ENCODE results near the gene RAP1GDS1.

The RAP1GDS1 gene, protein sequence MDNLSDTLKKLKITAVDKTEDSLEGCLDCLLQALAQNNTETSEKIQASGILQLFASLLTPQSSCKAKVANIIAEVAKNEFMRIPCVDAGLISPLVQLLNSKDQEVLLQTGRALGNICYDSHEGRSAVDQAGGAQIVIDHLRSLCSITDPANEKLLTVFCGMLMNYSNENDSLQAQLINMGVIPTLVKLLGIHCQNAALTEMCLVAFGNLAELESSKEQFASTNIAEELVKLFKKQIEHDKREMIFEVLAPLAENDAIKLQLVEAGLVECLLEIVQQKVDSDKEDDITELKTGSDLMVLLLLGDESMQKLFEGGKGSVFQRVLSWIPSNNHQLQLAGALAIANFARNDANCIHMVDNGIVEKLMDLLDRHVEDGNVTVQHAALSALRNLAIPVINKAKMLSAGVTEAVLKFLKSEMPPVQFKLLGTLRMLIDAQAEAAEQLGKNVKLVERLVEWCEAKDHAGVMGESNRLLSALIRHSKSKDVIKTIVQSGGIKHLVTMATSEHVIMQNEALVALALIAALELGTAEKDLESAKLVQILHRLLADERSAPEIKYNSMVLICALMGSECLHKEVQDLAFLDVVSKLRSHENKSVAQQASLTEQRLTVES

DNA sequence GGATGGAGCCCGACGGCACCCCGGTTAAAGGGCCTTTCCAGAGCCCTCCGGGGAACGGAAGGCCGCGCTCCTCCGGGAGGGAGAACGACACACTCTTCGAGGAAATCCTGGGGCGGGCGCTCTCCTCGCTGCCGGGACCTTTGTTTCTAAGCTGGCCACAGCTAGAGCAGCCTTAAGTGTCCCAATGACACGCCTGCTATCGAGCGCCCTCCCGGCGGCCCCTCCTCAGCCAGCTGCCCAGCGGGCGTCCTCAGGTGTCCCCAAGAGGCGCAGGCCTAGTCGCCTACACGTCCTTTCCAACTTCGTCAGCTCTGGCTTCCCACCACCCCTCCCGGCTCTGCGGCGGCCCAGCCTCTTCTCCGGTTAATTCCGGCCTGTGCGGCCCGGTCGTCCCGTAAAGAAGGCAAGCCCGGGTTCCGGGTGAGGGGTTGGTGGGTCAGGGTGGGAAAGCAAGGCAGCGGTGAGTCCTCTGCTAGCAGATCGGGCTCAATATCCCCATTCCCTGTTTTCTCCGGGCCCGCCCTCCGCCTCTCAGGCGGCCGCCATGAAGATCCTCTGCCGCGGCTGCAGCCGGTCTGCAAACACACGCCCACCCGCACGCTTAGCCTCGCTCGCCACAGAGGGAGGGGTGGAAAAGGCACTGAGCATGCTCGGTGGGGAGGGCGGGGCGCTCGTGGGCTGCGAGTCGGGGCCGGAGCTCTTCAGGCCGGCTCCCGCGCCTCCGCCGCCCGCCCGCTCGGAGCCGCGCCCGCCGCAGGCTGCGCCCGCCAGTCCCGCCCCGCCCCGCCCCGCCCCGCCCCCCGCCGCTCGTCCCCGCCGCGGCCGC lies at the start of gene RAP1GDS1:
Gene RAP1GDS1, plus strand, starts transcription at position 806 of the 826 bp plus-strand sequence. CDS start 182 bp downstream, outside the sequence.
- peak; percentile 77 for DNase-seq (ENCODE audit: low read depth)

DNA sequence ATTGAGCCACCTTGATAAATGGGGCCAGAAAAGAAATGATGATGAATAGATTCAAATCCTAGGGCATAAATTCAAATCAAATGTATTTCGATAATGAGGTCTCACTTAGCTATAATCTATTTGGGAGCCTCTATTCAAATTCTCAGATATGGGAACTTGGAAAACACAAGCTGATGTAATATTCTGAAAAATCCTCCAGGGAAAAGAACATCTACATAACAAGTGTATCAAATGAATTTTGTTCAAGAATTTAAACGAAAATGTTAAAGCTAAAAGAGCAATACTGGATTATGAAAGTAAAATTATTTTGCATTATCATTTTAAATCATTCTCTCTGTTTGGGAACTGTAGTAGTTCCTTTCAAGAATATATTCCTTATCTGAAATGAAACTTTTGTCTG lies 38.9 kb upstream of the RAP1GDS1 start:
- no peak for DNase-seq (ENCODE audit: low read depth)

DNA sequence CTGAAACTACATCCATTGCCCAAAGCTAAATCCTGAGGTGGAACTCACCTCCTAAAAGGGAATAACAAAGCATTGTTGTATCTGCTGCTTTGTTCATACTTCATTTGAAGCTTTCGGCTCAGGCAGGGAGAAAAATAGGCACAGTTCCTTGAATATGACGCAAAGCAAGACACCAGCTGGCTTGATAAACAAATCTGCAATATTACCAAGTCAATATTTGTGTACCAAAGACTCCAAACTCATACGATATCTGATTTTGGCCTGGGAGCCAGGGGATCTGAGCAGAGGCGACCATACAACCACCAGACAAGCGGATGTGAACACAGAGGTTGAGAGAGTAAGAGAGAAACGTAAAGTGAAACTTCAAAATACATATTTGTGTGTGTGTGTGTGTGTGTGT lies 34.8 kb upstream of the RAP1GDS1 start:
- no peak for DNase-seq (ENCODE audit: low read depth)

DNA sequence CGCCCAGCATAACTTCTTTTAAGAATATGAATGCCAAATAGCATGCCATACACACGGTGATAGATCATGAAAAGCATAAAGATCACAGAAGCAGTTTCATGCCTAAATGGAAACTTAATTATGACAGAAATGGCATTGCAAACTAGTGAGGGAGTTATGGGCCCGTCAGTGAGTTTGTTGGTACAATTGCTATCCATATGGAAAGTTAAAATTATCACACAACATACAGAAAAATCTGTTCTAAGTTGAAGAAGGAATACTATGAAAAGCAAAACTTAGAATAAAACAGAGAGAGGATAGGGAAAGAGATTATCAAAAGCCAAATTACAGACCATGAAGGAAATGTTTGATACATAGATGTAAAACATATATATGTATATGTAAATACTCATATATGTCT lies 30.2 kb upstream of the RAP1GDS1 start:
- DNase-seq (ENCODE audit: low read depth) = no peak

DNA sequence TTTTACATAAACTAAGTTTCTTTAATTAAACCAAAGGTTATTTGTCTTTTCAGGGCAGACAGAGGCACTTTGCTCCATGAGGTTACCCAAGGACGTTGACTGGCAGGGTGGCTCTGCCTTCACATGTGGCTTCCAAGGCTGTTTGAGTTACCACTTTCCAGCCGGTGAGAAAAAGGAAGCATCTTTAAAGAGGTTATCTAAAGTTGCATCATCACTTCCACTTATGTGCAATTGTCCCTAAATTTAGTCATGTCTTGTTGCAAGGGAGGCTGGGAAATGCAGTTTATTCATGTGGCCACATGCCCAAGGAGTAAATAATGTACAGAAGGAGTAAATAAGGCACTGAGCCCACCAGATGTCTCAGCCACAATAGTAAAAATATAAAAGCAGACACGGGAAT lies 29.0 kb upstream of the RAP1GDS1 start:
- peak; percentile 59 for DNase-seq (ENCODE audit: low read depth)

DNA sequence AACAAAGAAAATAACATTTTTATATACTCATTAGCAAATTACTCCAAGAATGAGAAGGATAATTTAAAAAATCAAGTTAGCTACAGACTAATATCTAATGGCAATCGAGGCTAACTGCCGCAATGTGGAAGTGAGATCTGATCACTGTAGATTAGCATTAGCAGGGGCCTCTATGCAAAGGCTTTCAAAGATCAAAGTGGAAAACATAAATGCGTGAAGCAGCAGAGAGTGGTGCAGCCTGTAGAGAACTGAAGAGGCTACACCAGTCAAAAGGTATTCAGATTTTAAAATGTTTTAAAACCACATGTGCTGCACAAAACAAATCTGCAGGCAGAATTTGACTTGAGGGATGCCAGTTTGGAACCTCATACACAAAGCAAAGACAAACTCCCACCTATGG lies 24.0 kb upstream of the RAP1GDS1 start:
- DNase-seq (ENCODE audit: low read depth) = no peak

DNA sequence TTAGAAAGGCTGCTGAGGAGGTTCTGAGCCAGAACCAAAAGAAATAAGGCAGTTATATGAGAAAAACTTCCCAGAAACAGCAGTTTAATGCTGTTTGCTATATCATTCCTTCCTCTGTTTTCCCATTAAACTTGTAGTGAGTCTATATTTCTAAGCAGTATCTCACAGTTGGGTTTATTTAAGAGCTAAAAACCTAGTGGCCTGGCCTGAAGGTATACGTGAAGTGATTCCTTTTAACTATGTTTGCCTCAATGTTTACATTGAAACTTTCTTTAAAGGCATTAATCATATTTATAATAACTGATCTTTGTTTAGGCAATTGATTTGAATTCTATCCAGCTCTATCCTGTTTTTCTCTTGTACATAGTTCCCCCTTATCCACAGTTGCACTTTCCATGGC lies 19.1 kb upstream of the RAP1GDS1 start:
- DNase-seq (ENCODE audit: low read depth) = no peak

DNA sequence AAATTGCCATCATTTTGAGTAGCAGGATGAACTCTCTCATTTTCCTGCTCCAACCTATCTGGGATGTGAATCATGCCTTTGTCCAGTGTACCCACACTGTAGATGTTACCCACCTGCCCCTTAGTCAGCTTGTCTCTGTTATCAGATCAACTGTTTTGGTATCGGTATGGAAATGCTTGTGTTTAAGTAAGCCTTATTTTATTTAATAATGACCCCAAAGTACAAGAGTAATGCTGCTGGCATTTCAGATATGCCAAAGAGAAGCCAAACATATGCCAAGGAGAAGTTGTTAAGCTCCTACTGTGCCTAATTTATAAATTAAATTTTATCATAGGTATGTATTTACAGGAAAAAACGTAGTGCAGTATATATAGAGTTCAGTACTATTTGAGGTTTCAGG lies 18.6 kb upstream of the RAP1GDS1 start:
- no peak for DNase-seq (ENCODE audit: low read depth)

DNA sequence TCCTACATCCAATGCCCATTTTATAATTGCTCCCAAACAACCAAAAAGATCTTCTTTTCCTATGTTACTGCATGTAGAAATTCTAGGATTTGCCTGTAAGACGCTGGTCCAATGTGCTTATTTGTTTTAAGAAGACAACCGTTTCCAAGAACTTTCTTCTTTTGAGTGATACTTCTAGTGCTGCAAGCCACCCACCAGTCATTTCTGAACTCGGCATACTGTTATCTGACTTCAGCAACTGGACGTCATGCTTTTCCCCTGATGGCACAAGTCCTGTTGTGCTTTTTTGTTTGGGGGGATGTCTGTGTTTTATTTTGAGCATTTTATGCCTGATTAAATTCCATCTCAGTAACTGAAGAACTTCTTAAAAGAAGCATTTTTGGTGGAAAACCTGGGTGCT lies 16.0 kb upstream of the RAP1GDS1 start:
- no peak for DNase-seq (ENCODE audit: low read depth)

DNA sequence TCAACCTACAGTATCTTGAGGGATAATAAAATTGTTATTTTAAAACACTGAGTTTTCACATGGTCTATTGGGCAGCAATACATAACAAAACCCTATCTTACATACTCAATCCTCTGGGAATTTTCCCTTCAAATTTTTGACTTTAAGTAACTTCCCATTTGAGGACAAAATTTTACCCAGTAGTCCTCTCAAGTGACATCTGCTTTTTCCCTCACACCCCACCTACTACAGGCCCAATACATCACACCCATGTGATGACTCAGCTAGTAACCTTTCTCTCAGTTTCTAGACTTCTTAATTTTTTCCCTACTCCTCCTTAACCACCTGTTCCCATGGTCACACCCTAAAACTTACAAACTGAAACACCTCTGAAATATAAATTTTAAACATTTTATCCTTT lies 12.2 kb upstream of the RAP1GDS1 start:
- no peak for DNase-seq (ENCODE audit: low read depth)

DNA sequence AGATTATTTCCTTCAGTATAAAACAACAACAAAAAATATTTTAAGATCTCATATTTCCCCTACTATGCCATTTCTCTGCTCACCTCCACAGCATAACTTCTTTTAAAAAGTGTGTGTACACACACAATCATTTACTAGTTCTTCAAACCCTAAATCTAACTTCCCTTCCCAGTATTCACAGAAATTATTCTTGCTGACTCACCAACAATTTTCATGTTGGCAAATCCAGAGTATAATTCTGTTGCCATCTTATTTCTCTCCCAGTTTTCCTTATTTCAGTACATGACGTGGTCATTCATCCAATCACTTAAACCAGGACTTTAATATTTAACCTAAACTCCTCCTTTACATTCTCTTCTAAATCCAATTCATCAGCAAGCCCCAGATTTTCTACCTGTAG lies 11.4 kb upstream of the RAP1GDS1 start:
- DNase-seq (ENCODE audit: low read depth) = no peak

DNA sequence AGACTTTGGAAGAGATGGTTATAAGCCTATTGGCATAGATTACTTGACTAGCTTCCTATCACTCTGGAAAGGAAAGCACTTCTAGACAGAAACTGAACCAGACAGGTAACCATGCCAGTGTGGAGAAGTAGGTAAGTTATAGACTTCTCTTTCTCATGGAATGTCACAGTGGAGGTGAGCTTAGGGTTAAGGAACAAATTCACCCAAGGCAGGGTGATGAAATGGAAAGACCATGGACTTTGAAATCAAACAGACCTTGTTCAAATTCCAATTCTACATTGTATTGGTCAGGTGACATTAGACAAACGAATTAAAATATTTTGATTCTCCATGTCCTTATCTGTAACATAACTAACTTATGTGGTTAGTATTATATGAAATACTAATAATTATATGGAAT lies 7.7 kb upstream of the RAP1GDS1 start:
- DNase-seq (ENCODE audit: low read depth) = no peak

DNA sequence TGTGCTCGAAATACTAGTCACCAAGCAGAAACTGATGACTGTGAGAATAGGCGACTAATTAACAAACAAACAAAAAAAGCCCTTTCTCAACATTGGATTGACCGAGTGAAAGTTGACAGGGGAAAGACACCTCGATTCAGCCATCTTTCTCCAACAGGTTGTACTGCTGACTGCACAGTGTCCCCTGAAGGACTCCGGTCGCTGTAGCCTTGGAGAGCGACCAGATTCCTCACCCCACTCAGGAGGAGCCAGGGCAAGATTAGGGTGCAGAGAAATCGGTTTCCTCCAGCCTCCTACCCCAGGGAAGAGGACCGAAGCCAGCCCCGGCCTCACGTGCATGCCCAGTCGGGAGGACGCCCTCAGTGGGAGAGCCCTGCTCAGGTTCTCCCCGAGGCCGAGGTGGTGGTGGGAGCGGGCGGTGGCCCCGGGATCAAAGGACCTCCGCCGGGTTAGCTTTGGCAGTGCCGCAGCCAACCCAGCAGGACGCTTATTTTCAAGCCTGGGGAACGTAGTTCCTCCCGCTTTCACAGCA lies 1.1 kb upstream of the RAP1GDS1 start:
- no peak for DNase-seq (ENCODE audit: low read depth)

DNA sequence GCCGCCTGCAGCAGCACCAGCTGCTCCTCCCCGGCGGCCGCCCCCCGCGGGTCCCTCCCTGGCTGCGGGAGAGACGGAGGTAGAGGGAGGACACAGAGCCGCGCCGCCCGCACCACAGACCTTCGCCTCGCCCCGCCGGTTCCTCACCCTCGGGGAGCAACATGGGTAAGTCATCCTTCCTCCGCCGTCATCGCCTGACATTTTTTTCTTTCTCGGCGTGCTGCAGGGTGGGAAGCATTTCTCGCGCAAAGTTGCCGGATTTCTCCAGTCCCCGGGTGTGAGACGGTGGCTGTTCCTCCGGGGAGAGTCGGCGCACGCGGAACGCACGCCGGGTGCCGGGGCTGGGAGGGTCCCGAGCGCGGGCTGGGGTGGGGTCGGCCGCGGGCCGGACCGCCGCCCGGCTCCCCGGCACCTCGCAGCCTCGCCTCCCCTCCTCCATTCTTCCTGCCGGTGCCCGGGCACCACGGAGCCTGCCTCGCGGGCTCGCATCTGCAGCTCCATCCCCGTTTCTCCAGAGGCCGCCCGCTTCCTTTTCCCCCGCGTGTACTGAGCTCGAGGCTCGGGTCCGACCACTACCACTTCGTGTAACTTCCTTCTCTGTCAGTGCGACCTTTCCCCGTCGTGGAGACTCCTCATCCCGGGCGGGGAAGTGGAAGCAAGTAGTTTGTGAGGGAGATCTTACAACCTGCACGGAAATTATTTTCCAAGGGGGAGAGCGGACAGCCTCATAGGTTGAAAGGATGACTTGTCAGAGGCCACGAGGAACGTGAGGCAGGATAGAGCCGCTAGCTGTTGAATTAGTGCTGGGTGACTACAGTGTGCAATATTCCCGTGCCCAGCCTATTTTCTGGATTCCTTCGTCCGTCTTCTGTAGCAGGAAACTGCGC lies 464 bp downstream of the RAP1GDS1 start:
- DNase-seq (ENCODE audit: low read depth) = peak; percentile 12

DNA sequence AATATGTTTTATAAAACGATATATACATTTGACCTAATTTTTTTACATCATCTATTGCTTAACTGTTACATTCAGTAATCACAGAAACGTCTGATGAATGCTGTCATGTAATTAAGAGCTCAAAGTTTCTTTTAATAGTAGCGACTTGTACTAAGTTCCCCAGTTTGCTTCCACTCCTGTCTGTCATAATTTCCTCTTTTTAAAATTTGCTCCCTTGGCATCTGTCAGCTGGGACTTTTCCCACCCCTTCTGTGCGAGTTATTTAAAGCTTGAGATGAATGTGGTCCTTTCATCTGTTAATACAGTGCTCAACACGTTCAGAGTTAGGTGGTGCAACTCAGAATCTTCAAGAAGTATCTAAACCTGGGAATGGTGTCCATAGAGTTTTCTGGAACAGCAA lies 1.2 kb downstream of the RAP1GDS1 start:
- DNase-seq (ENCODE audit: low read depth) = no peak

DNA sequence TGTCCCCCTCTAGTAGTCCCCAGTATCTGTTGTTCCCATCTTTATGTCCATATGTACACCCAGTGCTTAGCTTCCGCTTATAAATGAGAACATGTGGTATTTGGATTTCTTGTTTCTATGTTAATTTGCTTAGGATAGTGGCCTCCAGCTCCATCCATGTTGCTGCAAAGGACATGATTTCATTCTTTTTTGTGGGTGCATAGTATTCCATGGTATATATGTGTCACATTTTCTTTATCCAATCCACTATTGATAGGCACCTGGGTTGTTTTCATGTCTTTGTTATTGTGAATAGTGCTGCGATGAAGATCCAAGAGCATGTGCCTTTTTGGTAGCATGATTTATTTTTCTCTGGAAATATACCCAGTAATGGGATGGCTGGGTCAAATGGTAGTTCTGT lies 6.3 kb downstream of the RAP1GDS1 start:
- no peak for DNase-seq (ENCODE audit: low read depth)

DNA sequence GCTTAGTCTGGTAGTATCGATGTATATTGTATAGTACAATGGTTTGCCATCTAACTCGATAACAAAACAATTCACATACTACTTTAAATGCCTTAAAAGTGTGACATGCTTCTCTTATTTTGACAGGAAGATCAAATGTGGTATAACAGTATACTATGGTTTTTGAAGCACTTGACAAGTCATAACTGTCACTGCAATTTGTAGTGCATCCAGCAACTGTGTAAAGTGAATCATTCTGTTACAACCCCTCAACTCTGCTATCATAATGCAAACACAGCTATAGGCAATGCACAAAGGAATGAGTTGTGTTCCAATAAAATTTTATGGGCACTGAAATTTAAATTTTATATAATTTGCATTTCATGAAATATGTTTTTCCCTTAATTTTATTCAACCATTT lies 14.0 kb downstream of the RAP1GDS1 start:
- DNase-seq (ENCODE audit: low read depth) = no peak

DNA sequence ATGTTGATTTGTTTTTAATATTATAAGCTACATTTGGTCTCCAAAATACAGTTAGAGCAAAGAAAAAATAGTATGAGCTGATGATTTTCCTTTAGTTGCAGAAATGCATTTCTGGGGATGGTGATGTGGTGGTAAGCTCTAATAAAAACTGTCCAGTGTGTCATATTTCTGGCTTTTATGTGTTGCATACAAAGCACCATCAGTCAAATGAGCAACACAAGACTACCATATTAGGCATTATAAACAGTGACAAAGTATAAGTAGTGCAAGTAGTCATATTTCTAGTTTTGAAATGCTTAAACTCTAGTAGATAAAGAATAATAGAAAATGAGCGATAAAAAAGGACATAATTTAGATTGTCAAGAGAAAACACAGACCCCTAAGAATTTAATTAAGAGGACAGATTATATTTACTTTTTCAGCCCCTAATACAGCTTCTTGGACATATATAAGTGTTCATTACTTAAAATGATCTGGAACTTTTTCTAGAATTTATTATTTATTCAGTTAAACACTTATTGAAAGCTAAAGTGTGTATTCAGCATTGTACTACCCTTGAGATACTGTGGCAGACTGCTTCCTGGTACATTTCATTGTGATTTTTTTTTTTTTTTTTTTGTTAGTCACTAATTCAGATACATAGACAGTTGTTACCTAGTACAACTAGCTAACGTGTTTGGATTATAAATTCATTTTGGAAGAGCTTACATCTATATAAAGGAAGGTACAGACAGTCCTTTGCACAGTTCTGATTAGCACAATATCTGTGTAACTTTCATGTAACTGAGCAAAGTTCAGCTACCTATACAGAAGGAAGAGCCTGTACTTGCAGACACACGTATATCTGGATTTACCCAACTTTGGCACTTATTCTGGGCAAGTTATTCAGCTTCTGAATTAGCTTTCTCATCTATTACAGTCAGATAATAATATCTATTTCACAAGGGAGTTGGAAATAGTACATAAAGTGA lies 22.3 kb downstream of the RAP1GDS1 start:
- DNase-seq (ENCODE audit: low read depth) = no peak

DNA sequence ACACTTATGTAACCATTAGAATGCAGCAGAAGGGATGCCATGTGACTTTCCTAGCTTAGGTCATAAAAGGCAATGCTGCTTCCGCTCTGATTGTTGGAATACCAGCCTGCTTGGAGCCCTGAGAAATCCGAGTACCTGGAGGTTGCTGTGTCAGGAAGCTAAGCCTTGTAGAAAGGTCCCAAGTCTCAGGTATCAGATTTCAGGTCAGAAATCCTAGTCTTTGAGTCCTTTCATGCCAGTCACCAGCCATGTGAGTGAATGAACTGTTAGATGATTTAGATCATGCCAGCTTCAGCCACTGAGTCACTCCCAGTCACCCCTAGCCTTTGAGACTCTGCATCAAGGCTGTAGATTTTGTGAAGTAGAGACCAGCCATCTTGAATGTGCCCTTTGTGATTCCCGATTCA lies 23.5 kb downstream of the RAP1GDS1 start:
- DNase-seq (ENCODE audit: low read depth) = no peak

DNA sequence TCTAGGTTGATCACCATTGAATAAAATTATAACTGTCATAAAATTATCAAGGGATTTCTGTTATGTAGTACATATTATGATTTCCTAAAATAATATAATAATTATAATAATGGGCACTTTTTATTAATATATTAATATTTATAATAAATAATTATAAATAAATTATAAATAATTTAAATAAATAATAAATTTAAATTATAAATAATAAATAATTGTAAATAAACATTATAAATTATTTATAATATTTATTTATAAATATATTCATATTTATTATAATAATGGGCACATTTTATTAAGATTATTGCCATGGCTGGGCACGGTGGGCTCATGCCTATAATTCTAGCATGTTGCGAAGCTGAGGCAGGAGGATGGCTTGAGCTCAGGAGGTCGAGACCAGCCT lies 24.5 kb downstream of the RAP1GDS1 start:
- no peak for DNase-seq (ENCODE audit: low read depth)
